ENCODE data around the gene IST1. TPM values are rescaled to one million over a fixed set of nuclear protein-coding genes. Genes with fewer than 3 reads are reported as not detected.

The IST1 gene
- total and polyA plus RNA-seq, 7 donors: 69.2 to 115 (median 85.4) TPM

GRCh38 chr16:71923941-71924690 lies 28.8 kb downstream of the IST1 start:
- 78 to 79% (median 79%) methylated on average over 10 of the region's 10 CpGs for WGBS, 3 donors
- ATAC-seq (no peak), DNase-seq (no peak)
- Histone ChIP-seq H3K4me3 (no peak overlapping the region), H3K9me3 (no peaks in the 10 kb centered on the region), H3K4me1 (peaks cover 27% of the 10 kb centered on the region), H3K36me3 (ENCODE audit: insufficient read depth in 1 of 2, low read depth in 1 of 2) (peaks cover 25 to 96% of the 10 kb centered on the region in 2 donors), H3K27ac (no peak overlapping the region), H3K27me3 (ENCODE audit: insufficient read depth in 3 of 3, low read length in 2 of 3) (no peaks in the 10 kb centered on the region)
- no peak for TF ChIP-seq CTCF (IDR thresholded peaks at IDR 0.05)
- intact Hi-C loops (cut with DNase I): no loop called here

GRCh38 chr16:71924710-71925109 lies 29.4 kb downstream of the IST1 start:
- Histone ChIP-seq H3K27me3 (ENCODE audit: insufficient read depth in 3 of 3, low read length in 2 of 3) (no peaks in the 10 kb centered on the region), H3K27ac (no peak overlapping the region), H3K36me3 (ENCODE audit: insufficient read depth in 1 of 2, low read depth in 1 of 2) (peaks cover 23 to 92% of the 10 kb centered on the region in 2 donors), H3K9me3 (no peaks in the 10 kb centered on the region), H3K4me1 (peaks cover 33% of the 10 kb centered on the region), H3K4me3 (no peak overlapping the region)
- 82 to 100% (median 90%) methylated on average over 2 of the region's 2 CpGs for WGBS, 3 donors
- TF ChIP-seq CTCF (IDR thresholded peaks at IDR 0.05): no peak
- ATAC-seq (no peak), DNase-seq (no peak)
- intact Hi-C loops (cut with DNase I): no loop called here

GRCh38 chr16:71927383-71927782 lies 32.1 kb downstream of the IST1 start:
- intact Hi-C loops (cut with DNase I): no loop called here
- Histone ChIP-seq H3K27me3 (ENCODE audit: insufficient read depth in 3 of 3, low read length in 2 of 3) (no peaks in the 10 kb centered on the region), H3K9me3 (no peaks in the 10 kb centered on the region), H3K27ac (peak overlapping the region; percentile 76), H3K4me1 (peaks cover 47% of the 10 kb centered on the region), H3K36me3 (ENCODE audit: insufficient read depth in 1 of 2, low read depth in 1 of 2) (peaks cover 10 to 81% of the 10 kb centered on the region in 2 donors), H3K4me3 (no peak overlapping the region)
- ATAC-seq (peak; percentile 13 to 65 (median 42)), DNase-seq (peak in 1 of 2 donors; percentile 53)
- TF ChIP-seq CTCF (IDR thresholded peaks at IDR 0.05): no peak
- 30 to 35% (median 35%) methylated on average over 3 of the region's 3 CpGs for WGBS, 3 donors

- DNase-seq: no peak
- TF ChIP-seq CTCF (IDR thresholded peaks at IDR 0.05): no peak
- Histone ChIP-seq H3K4me3 (no peak overlapping the region), H3K9me3 (no peaks in the 10 kb centered on the region), H3K27me3 (ENCODE audit: insufficient read depth in 3 of 3, low read length in 2 of 3) (no peaks in the 10 kb centered on the region), H3K36me3 (ENCODE audit: insufficient read depth in 1 of 2, low read depth in 1 of 2) (peaks cover 9 to 77% of the 10 kb centered on the region in 2 donors), H3K4me1 (peaks cover 47% of the 10 kb centered on the region), H3K27ac (peak overlapping the region; percentile 76)
- ATAC-seq: peak in 2 of 4 donors; percentile 20 to 24
- intact Hi-C loops (cut with DNase I): no loop called here
- 23 to 31% (median 27%) methylated on average over 5 of the region's 5 CpGs for WGBS, 3 donors
Observed at GRCh38 chr16:71927787-71928186, 32.5 kb downstream of the IST1 start.

Data from psoas muscle (tissue), 8 donors.